H9 (cell line): ENCODE results near the gene DHDH. TPM values are rescaled to one million over a fixed set of nuclear protein-coding genes. Genes with fewer than 3 reads are reported as not detected.
A peak's percentile ranks its signal among the peaks of the same experiment; 100 is the strongest.

Experiments
- DNase-seq: peaks from one replicate; pipeline ENCODE4 v3.0.0-alpha.2; 2017
- H2AFZ ChIP-seq: one replicate; pipeline ENCODE4 v1.6.1; 2013; ENCODE audit warnings: mild to moderate bottlenecking, low read length, control low read depth, moderate library complexity
- H2AK5ac ChIP-seq: 2 replicates; pipeline ENCODE4 v1.6.1; 2013; ENCODE audit warnings: low read length, control low read depth, mixed read lengths; ENCODE audit not compliant: insufficient read length
- H2BK120ac ChIP-seq: one replicate; pipeline ENCODE4 v1.6.1; 2013; ENCODE audit warnings: low read depth, mild to moderate bottlenecking, low read length, control low read depth, inconsistent platforms; ENCODE audit not compliant: poor library complexity, severe bottlenecking
- H2BK12ac ChIP-seq: 2 replicates; pipeline ENCODE4 v1.6.1; 2013; ENCODE audit warnings: low read length, control low read depth, mixed read lengths, low read depth; ENCODE audit not compliant: insufficient read length
- H2BK15ac ChIP-seq: 2 replicates; pipeline ENCODE4 v1.6.1; 2013; ENCODE audit warnings: low read depth, low read length, control low read depth
- H2BK20ac ChIP-seq: one replicate; pipeline ENCODE4 v1.6.1; 2013; ENCODE audit warnings: low read depth, mild to moderate bottlenecking, low read length, control low read depth, inconsistent platforms; ENCODE audit not compliant: poor library complexity, severe bottlenecking
- H2BK5ac ChIP-seq: 2 replicates; pipeline ENCODE4 v1.6.1; 2013; ENCODE audit warnings: low read length, control low read depth, mixed read lengths; ENCODE audit not compliant: insufficient read length
- H3K14ac ChIP-seq: 2 replicates; pipeline ENCODE4 v1.6.1; 2013; ENCODE audit warnings: low read length, control low read depth; ENCODE audit not compliant: insufficient read depth
- H3K18ac ChIP-seq: 2 replicates; pipeline ENCODE4 v1.6.1; 2013; ENCODE audit warnings: low read depth, mild to moderate bottlenecking, mixed read lengths, low read length, control low read depth; ENCODE audit not compliant: insufficient read length
- H3K23ac ChIP-seq: 2 replicates; pipeline ENCODE4 v1.6.1; 2013; ENCODE audit warnings: low read length, control low read depth, mixed read lengths, low read depth; ENCODE audit not compliant: insufficient read length
- H3K23me2 ChIP-seq: 2 replicates; pipeline ENCODE4 v1.6.1; 2013; ENCODE audit warnings: low read depth, mild to moderate bottlenecking, mixed read lengths, low read length, control low read depth; ENCODE audit not compliant: insufficient read length, poor library complexity, severe bottlenecking
- H3K27ac ChIP-seq: 2 replicates; pipeline ENCODE4 v1.5.1; 2013; ENCODE audit warnings: low read length, control low read depth, mixed read lengths, low read depth; ENCODE audit not compliant: insufficient read length
- H3K27me3 ChIP-seq: 2 replicates; pipeline ENCODE4 v1.6.1; 2013; ENCODE audit warnings: low read length, control low read depth, inconsistent platforms; ENCODE audit not compliant: insufficient read depth
- H3K4ac ChIP-seq: 2 replicates; pipeline ENCODE4 v1.6.1; 2013; ENCODE audit warnings: low read depth, mild to moderate bottlenecking, control low read depth, inconsistent platforms, low read length, moderate library complexity
- H3K4me1 ChIP-seq: 2 replicates; pipeline ENCODE4 v1.6.1; 2013; ENCODE audit warnings: low read length, control low read depth, inconsistent platforms; ENCODE audit not compliant: insufficient read depth
- H3K4me2 ChIP-seq: 2 replicates; pipeline ENCODE4 v1.6.1; 2013; ENCODE audit warnings: low read length, control low read depth, mixed read lengths; ENCODE audit not compliant: insufficient read length, insufficient read depth
- H3K56ac ChIP-seq: 2 replicates; pipeline ENCODE4 v1.6.1; 2013; ENCODE audit warnings: low read depth, mild to moderate bottlenecking, mixed read lengths, low read length, control low read depth; ENCODE audit not compliant: insufficient read length
- H3K79me1 ChIP-seq: 2 replicates; pipeline ENCODE4 v1.6.1; 2013; ENCODE audit warnings: low read depth, mild to moderate bottlenecking, moderate library complexity, low read length, control low read depth, inconsistent platforms; ENCODE audit not compliant: insufficient read depth, poor library complexity, severe bottlenecking
- H3K79me2 ChIP-seq: 2 replicates; pipeline ENCODE4 v1.6.1; 2013; ENCODE audit warnings: low read length, control low read depth, inconsistent platforms; ENCODE audit not compliant: insufficient read depth
- H3K9ac ChIP-seq: 2 replicates; pipeline ENCODE4 v1.6.1; 2013; ENCODE audit warnings: low read length, control low read depth, mixed read lengths; ENCODE audit not compliant: insufficient read length; ENCODE audit errors: extremely low read depth
- H3K9me3 ChIP-seq: one replicate; pipeline ENCODE4 v1.6.1; 2013; ENCODE audit warnings: low read depth, low read length, inconsistent platforms; ENCODE audit not compliant: control insufficient read depth
- H3T11ph ChIP-seq: one replicate; pipeline ENCODE4 v1.6.1; 2013; ENCODE audit warnings: mild to moderate bottlenecking, low read length, control low read depth, inconsistent platforms
- H4K20me1 ChIP-seq: one replicate; pipeline ENCODE4 v1.6.1; 2013; ENCODE audit not compliant: control insufficient read depth, insufficient read length, insufficient read depth
- H4K5ac ChIP-seq: 2 replicates; pipeline ENCODE4 v1.6.1; 2013; ENCODE audit warnings: low read depth, mild to moderate bottlenecking, mixed read lengths, low read length, control low read depth; ENCODE audit not compliant: insufficient read length
- H4K8ac ChIP-seq: replicated peaks from 2 replicates; pipeline ENCODE4 v1.6.1; 2013; ENCODE audit warnings: low read length, control low read depth, mixed read lengths, low read depth; ENCODE audit not compliant: insufficient read length
- H4K91ac ChIP-seq: 2 replicates; pipeline ENCODE4 v1.6.1; 2013; ENCODE audit warnings: low read depth, mild to moderate bottlenecking, moderate library complexity, mixed read lengths, low read length, control low read depth; ENCODE audit not compliant: insufficient read length
- H3K27ac Mint-ChIP-seq, 3 experiments: 2 replicates in 2 of 3; 3 replicates in 1 of 3; pipeline ENCODE4 v1.8.0; 2020 to 2021; ENCODE audit warnings: mixed read lengths in 3 of 3, mild to moderate bottlenecking in 1 of 3, moderate library complexity in 1 of 3
- H3K27me3 Mint-ChIP-seq: 2 replicates; pipeline ENCODE4 v1.8.0; 2021; ENCODE audit warnings: low read depth, mild to moderate bottlenecking, moderate library complexity, mixed read lengths
- H3K36me3 Mint-ChIP-seq, 3 experiments: 2 replicates in 2 of 3; 3 replicates in 1 of 3; pipeline ENCODE4 v1.8.0; 2020 to 2021; ENCODE audit warnings: low read depth in 3 of 3, mixed read lengths in 3 of 3; ENCODE audit not compliant: insufficient read depth in 1 of 3
- H3K4me1 Mint-ChIP-seq, 2 experiments: 2 replicates each; pipeline ENCODE4 v1.8.0; 2020; ENCODE audit warnings: mixed read lengths in 2 of 2
- H3K4me3 Mint-ChIP-seq, 2 experiments: 2 replicates in 1 of 2; 3 replicates in 1 of 2; pipeline ENCODE4 v1.8.0; 2020 to 2021; ENCODE audit warnings: mild to moderate bottlenecking in 2 of 2, mixed read lengths in 2 of 2, moderate library complexity in 1 of 2
- H3K9me3 Mint-ChIP-seq, 2 experiments: 2 replicates in 1 of 2; 3 replicates in 1 of 2; pipeline ENCODE4 v1.8.0; 2020; ENCODE audit warnings: mild to moderate bottlenecking in 2 of 2, mixed read lengths in 2 of 2, moderate library complexity in 1 of 2
- CTCF ChIP-seq: fragments of 200-600 bp; sonication (generic); conservative IDR thresholded peaks from 3 replicates; pipeline ENCODE4 v1.8.0; 2021; ENCODE audit warnings: antibody characterized with exemption, mild to moderate bottlenecking
- WGBS: extraction: QIAGEN DNeasy Blood & Tissue Kit; methylation state at CpG from one replicate; pipeline ENCODE4 v1.1.7; 2013; ENCODE audit warnings: missing lambda C conversion rate, low lambda C conversion rate, mixed read lengths; ENCODE audit not compliant: insufficient read length; ENCODE audit errors: extremely low coverage; 5-methylcytosine and 5-hydroxymethylcytosine counted together
- total RNA-seq: library from RNA; stranded (reverse); gene quantifications from 2 replicates; pipeline ENCODE4 v1.2.1, GENCODE V29; 2021

The DHDH gene
- total RNA-seq, 1 experiment from 2014 or later = 2.0 TPM

- no peak overlapping the region for H3K23ac ChIP-seq
- H4K20me1 ChIP-seq = peaks cover 3% of the 10 kb centered on the region
- no peaks in the 10 kb centered on the region for H3K79me1 ChIP-seq
- peaks cover 30 to 45% of the 10 kb centered on the region in 2 experiments for H3K4me1 Mint-ChIP-seq
- H3K14ac ChIP-seq = peak overlapping the region; percentile 82; the same call in 1 of the 2 replicates
- H2BK120ac ChIP-seq = no peak overlapping the region
- H3K27me3 ChIP-seq = no peaks in the 10 kb centered on the region
- no peak overlapping the region for H3K56ac ChIP-seq
- H4K91ac ChIP-seq = no peak overlapping the region
- H3K4ac ChIP-seq = no peak overlapping the region; the same call in 1 of the 2 replicates
- H4K8ac ChIP-seq = no peak overlapping the region
- H4K5ac ChIP-seq = no peak overlapping the region
- H3K27ac Mint-ChIP-seq = peak overlapping the region; percentile 97 to 98 (median 98)
- H3K27me3 Mint-ChIP-seq = peaks cover 2% of the 10 kb centered on the region; the same call in 1 of the 2 replicates
- peak overlapping the region; percentile 46 for H3K4me2 ChIP-seq
- H3K9me3 Mint-ChIP-seq = peaks cover 0 to 5% of the 10 kb centered on the region in 2 experiments; a peak in 2 of 5 replicates
- H2BK12ac ChIP-seq = no peak overlapping the region
- H3K23me2 ChIP-seq = peaks cover 14% of the 10 kb centered on the region
- no peaks in the 10 kb centered on the region; the same call in 1 of the 2 replicates for H3K4me1 ChIP-seq
- no peak overlapping the region for H2AFZ ChIP-seq
- peaks cover 24 to 58% (median 43%) of the 10 kb centered on the region in 3 experiments; a peak in 6 of 7 replicates for H3K36me3 Mint-ChIP-seq
- peak overlapping the region; percentile 57 for H3K27ac ChIP-seq
- H2AK5ac ChIP-seq = no peak overlapping the region
- H3T11ph ChIP-seq = no peak overlapping the region
- no peaks in the 10 kb centered on the region for H3K79me2 ChIP-seq
- H3K9ac ChIP-seq = peak overlapping the region; percentile 69
- H3K9me3 ChIP-seq = no peaks in the 10 kb centered on the region
- no peak overlapping the region for H2BK20ac ChIP-seq
- no peak overlapping the region for H2BK5ac ChIP-seq
- DNase-seq = peak; percentile 90
- no CpG with 5 or more reads among the region's 28 CpGs for WGBS
- no peak for TF ChIP-seq CTCF
- peak overlapping the region; percentile 91 for H3K18ac ChIP-seq
- H3K4me3 Mint-ChIP-seq = peak overlapping the region; percentile 96 to 98
- H2BK15ac ChIP-seq = no peak overlapping the region; the same call in 1 of the 2 replicates
Observed at GRCh38 chr19:48963371-48964204, 30.1 kb downstream of the DHDH start.
